Common myeloid progenitor, CD34-positive (primary cell): Measurements from ENCODE around the gene AKR1A1.
"Not testable (repeated sequence)": the region's sequence is repeated elsewhere in the genome, so short reads cannot be mapped to it uniquely, and the experiment has no call there.

Experiments used
- CTCF ChIA-PET: fragments of 350-600 bp; sonication (Branson Sonifier 250); formaldehyde crosslinking; loops from one replicate; lab custom pipeline; 2021; ENCODE audit warnings: antibody characterized with exemption; lab: Charles Lee
- POLR2A ChIA-PET: fragments of 350-600 bp; sonication (Branson Sonifier 250); formaldehyde crosslinking; loops from one replicate; lab custom pipeline; 2021; ENCODE audit warnings: antibody characterized with exemption; lab: Charles Lee
- DNase-seq, 3 donors: peaks; one replicate each; pipeline versions ENCODE4 v3.0.0 to v3.0.0-alpha.2; 2013
- H3K27ac ChIP-seq, 2 experiments: 1 replicate in 1 of 2; 2 replicates in 1 of 2; pipeline ENCODE4 v1.7.0; 2013; ENCODE audit warnings: inconsistent platforms in 2 of 2, low read length in 2 of 2, mild to moderate bottlenecking in 2 of 2, low read depth in 1 of 2, moderate library complexity in 1 of 2; ENCODE audit not compliant: severe bottlenecking in 2 of 2, insufficient read depth in 1 of 2, poor library complexity in 1 of 2
- H3K27me3 ChIP-seq, 5 experiments: replicated peaks in 2 of 5; 1 replicate in 3 of 5; 2 replicates in 2 of 5; pipeline versions ENCODE4 v1.6.1 to v1.7.0; 2013; ENCODE audit warnings: low read length in 4 of 5, mild to moderate bottlenecking in 2 of 5, moderate library complexity in 2 of 5, inconsistent platforms in 1 of 5; ENCODE audit not compliant: insufficient read depth in 5 of 5, control insufficient read depth in 4 of 5
- H3K36me3 ChIP-seq, 4 experiments: 1 replicate in 2 of 4; 2 replicates in 2 of 4; pipeline versions ENCODE4 v1.6.1 to v1.7.0; 2013; ENCODE audit warnings: low read length in 3 of 4, control low read depth in 1 of 4, mild to moderate bottlenecking in 1 of 4; ENCODE audit not compliant: control insufficient read depth in 4 of 4, insufficient read depth in 4 of 4
- H3K4me1 ChIP-seq, 4 experiments: 1 replicate in 3 of 4; 2 replicates in 1 of 4; pipeline versions ENCODE4 v1.6.1 to v1.7.1; 2013; ENCODE audit warnings: low read length in 3 of 4, mild to moderate bottlenecking in 3 of 4, control low read depth in 1 of 4, inconsistent platforms in 1 of 4, moderate library complexity in 1 of 4; ENCODE audit not compliant: control insufficient read depth in 4 of 4, insufficient read depth in 4 of 4; ENCODE audit errors: control extremely low read depth in 1 of 4
- H3K4me3 ChIP-seq, 7 experiments: 1 replicate in 4 of 7; 2 replicates in 3 of 7; pipeline versions ENCODE4 v1.5.1 to v1.7.0; 2013; ENCODE audit warnings: mild to moderate bottlenecking in 7 of 7, low read length in 6 of 7, moderate library complexity in 6 of 7, inconsistent platforms in 2 of 7, low read depth in 2 of 7, control low read depth in 1 of 7; ENCODE audit not compliant: insufficient read depth in 4 of 7, control insufficient read depth in 1 of 7; ENCODE audit errors: extremely low read depth in 1 of 7
- H3K9me3 ChIP-seq, 5 experiments: 1 replicate in 4 of 5; 2 replicates in 1 of 5; pipeline versions ENCODE4 v1.6.1 to v1.7.1; 2013; ENCODE audit warnings: low read length in 4 of 5, mild to moderate bottlenecking in 2 of 5, inconsistent platforms in 1 of 5, low read depth in 1 of 5, moderate library complexity in 1 of 5; ENCODE audit not compliant: control insufficient read depth in 4 of 5, insufficient read depth in 2 of 5; ENCODE audit errors: control extremely low read depth in 1 of 5
- WGBS: methylation state at CpG from one replicate; pipeline ENCODE4 v1.1.5; 2013; ENCODE audit not compliant: insufficient coverage; 5-methylcytosine and 5-hydroxymethylcytosine counted together

Gene AKR1A1

DNA sequence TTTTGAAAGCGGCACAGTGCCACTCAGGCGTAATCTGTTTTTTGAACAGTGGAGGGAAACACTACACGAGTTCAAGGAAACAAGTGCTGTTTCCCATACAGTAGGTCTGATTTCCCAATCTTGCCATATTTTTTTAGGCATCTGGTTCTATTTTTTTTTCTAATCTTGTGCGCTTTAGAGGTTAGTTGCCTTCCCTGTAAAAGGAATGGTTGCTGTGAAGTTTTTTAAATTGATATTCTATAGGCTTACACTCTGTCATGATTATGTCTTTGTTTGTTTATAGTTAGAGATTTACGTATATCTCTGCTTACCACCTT lies 34.4 kb downstream of the AKR1A1 start:
- ChIA-PET POLR2A (interaction anchor here (0.6 to 1.7 kb wide), 4 partner anchors 8 to 864 kb away, joined by 3 to 5 read pairs (median 3); partner anchors contain the start of gene AKR1A1), CTCF (interaction anchor here (1.4 to 2.9 kb wide), 2 partner anchors 15 to 79 kb away, joined by 4 to 9 read pairs; no protein-coding TSS in a partner anchor)
- 0% methylated on average over 3 of the region's 5 CpGs for WGBS
- no peaks in the 10 kb centered on the region for H3K9me3 ChIP-seq
- H3K27ac ChIP-seq, result peak overlapping the region; percentile 86 to 96
- peaks cover 0 to 13% (median 0%) of the 10 kb centered on the region in 4 experiments for H3K36me3 ChIP-seq
- H3K4me1 ChIP-seq, result peaks cover 11 to 43% (median 30%) of the 10 kb centered on the region in 4 experiments
- H3K4me3 ChIP-seq, result peak overlapping the region; percentile 69 to 100 (median 96)
- no peaks in the 10 kb centered on the region for H3K27me3 ChIP-seq
- DNase-seq, result no peak

DNA sequence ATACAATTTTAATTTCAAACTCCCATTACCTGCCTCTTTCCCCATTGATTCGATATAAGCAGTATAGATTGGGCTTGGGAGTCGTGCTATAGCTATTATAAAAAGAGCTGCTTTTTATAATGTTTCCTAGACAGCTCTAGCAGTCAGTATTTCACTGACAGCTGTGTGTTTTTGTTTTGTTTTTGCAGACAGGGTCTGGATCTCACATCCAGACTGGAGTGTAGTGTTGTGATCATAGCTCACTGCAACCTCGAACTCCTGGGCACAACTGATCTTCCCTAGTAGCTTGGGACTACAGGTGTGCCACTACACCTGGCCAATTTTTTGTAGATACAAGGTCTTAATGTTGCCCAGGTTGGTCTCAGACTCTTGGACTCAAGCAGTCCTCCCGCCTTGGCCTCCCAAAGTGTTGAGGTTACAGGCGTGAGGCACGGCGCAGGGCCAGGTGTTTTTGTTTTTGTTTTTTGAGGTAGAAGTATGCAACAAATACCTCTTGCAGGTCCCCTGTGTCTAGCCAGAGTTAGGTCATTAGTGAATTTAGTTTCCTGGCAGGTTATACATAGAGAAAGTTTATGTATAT lies 35.0 kb downstream of the AKR1A1 start:
- 92% methylated on average over 2 of the region's 7 CpGs for WGBS
- CTCF ChIA-PET, result interaction anchor here (2.9 kb wide), 1 partner anchor 15 kb away, joined by 9 read pairs; no protein-coding TSS in a partner anchor
- Histone ChIP-seq H3K4me1 (peaks cover 11 to 43% (median 30%) of the 10 kb centered on the region in 4 experiments), H3K36me3 (peaks cover 0 to 13% (median 0%) of the 10 kb centered on the region in 4 experiments), H3K4me3 (peak overlapping the region in 6 of 7 experiments; percentile 87 to 100 (median 98)), H3K27me3 (no peaks in the 10 kb centered on the region), H3K9me3 (no peaks in the 10 kb centered on the region), H3K27ac (peak overlapping the region; percentile 86 to 96)
- DNase-seq, result no peak
- POLR2A ChIA-PET, result interaction anchor here (0.6 to 1.7 kb wide), 3 partner anchors 8 to 864 kb away, joined by 3 to 5 read pairs (median 3); partner anchors contain the start of gene AKR1A1

DNA sequence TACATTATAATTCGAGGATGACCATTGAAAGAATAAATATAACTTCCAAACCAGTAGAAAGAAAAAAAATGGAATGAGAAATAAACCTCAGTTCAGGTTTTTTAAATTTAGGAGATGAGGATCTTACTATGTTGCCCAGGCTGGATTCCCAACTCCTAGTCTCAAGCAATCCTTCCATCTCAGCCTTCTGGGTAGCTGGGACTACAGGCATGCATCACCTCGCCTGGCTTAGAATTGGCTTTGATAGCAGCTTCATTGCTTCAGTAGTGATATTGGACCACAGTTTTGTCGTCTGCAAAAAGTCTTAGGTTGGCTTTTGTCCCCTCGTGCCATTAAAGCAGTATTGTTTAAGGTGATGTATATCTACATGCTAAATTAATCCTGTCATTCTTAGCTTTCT lies 36.1 kb downstream of the AKR1A1 start:
- H3K36me3 ChIP-seq, result peaks cover 0 to 23% (median 6%) of the 10 kb centered on the region in 4 experiments
- no peak for DNase-seq
- no peaks in the 10 kb centered on the region for H3K9me3 ChIP-seq
- ChIA-PET POLR2A (no interaction called here), CTCF (interaction anchor here (2.9 kb wide), 1 partner anchor 13 kb away, joined by 9 read pairs; no protein-coding TSS in a partner anchor)
- WGBS, result 100% methylated on average over 1 of the region's 4 CpGs
- H3K4me3 ChIP-seq, result peak overlapping the region in 3 of 7 experiments; percentile 89 to 100 (median 96)
- peak overlapping the region in 1 of 2 experiments; percentile 96 for H3K27ac ChIP-seq
- H3K4me1 ChIP-seq, result peaks cover 11 to 42% (median 30%) of the 10 kb centered on the region in 4 experiments
- H3K27me3 ChIP-seq, result no peaks in the 10 kb centered on the region

DNA sequence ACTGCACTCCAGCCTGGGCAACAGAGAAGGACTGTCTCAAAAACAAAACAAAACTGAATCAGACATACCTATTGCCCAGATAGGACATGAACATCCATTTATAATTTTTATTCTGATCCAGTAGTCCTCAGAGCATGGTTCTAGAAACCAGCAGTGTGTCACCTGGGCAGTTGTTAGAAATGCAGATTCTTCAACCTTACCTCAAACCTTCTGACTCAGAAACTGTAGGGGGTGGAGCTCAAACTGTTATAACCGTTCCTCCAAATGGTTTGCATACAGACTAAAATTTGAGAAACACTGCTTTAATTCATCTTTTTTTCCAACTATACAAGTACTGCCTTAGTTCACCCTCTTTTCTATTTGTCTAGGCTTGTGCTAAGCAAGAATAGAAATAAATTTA lies 39.2 kb downstream of the AKR1A1 start:
- Histone ChIP-seq H3K27ac (no peak overlapping the region), H3K27me3 (no peaks in the 10 kb centered on the region), H3K36me3 (peaks cover 10 to 41% (median 21%) of the 10 kb centered on the region in 4 experiments), H3K4me3 (no peak overlapping the region), H3K4me1 (peaks cover 9 to 22% (median 21%) of the 10 kb centered on the region in 4 experiments), H3K9me3 (no peaks in the 10 kb centered on the region)
- ChIA-PET CTCF (interaction anchor here (0.6 to 1.2 kb wide), 3 partner anchors 10 to 1701 kb away, joined by 3 to 4 read pairs (median 3); no protein-coding TSS in a partner anchor), POLR2A (interaction anchor here (0.6 kb wide), 2 partner anchors 37 to 891 kb away, joined by 3 to 7 read pairs; no protein-coding TSS in a partner anchor)
- 100% methylated on average over 1 of the region's 1 CpG for WGBS
- DNase-seq, result no peak

DNA sequence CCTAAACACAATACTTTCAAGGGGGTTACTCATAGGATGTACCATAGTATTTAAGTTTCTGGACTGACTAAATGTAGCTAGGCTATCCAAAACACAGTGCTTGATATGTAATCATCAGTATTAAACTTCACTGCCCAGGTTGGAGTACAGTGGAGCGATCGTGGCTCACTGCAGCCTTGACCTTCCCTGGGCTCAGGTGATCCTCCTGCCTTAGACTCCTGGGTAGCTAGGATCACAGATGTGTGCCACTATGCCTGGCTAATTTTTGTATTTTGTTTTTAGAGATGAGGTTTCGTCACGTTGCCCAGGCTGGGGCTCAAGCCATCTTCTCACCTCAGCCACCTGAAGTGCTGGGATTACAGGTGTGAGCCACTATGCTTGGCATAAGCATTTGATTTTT lies 43.8 kb downstream of the AKR1A1 start:
- no peaks in the 10 kb centered on the region for H3K4me1 ChIP-seq
- WGBS, result 100% methylated on average over 2 of the region's 4 CpGs
- peaks cover 24 to 60% (median 41%) of the 10 kb centered on the region in 4 experiments for H3K36me3 ChIP-seq
- POLR2A ChIA-PET, result no interaction called here
- CTCF ChIA-PET, result no interaction called here
- no peak overlapping the region for H3K4me3 ChIP-seq
- H3K27me3 ChIP-seq, result no peaks in the 10 kb centered on the region
- no peak overlapping the region for H3K27ac ChIP-seq
- no peaks in the 10 kb centered on the region for H3K9me3 ChIP-seq
- no peak for DNase-seq

DNA sequence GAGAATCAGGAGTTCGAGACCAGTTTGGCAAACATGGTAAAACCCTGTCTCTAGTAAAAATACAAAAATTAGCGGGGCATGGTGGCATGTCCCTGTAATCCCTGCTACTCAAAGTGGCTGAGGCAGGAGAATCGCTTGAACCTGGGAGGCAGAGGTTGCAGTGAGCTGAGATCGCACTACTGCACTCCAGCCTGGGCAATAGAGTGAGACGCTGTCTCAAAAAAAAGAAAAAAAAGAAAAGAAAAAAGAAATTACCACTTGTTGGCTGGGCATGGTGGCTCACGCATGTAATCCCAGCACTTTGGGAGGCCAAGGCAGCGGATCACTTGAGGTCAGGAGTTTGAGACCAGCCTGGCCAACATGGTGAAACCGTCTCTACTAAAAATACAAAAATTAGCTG lies 46.1 kb downstream of the AKR1A1 start:
- DNase-seq, H3K27me3 ChIP-seq, H3K27ac ChIP-seq, H3K4me1 ChIP-seq, H3K9me3 ChIP-seq, POLR2A ChIA-PET, H3K4me3 ChIP-seq: not testable (repeated sequence)
- H3K36me3 ChIP-seq, result peaks cover 23 to 49% (median 36%) of the 10 kb centered on the region in 4 experiments
- WGBS, result 100% methylated on average over 6 of the region's 8 CpGs
- CTCF ChIA-PET, result interaction anchor here (1.3 kb wide), 1 partner anchor 12 kb away, joined by 3 read pairs; no protein-coding TSS in a partner anchor

DNA sequence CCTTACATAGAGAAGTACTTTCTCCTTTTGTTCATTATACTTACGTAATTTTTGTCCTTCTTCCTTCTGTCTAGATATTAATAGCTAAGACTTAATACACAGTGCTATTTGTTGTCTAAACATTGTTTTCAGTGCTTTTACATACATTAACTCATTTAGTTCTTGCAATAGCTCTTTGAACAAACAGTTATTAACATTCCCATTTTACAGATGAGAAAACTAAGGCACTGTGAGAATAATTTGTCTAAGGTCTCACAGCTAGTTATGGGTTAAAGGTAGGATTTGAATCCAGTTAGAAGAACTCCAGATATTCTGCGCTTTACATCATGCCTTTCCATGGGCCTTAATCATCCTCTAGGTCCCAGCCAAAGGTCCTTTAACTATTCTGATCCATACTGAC lies 53.6 kb downstream of the AKR1A1 start:
- peaks cover 14 to 28% (median 23%) of the 10 kb centered on the region in 4 experiments for H3K4me1 ChIP-seq
- CTCF ChIA-PET, result interaction anchor here (1.8 kb wide), 1 partner anchor 9 kb away, joined by 4 read pairs; no protein-coding TSS in a partner anchor
- no peak for DNase-seq
- WGBS, result 100% methylated on average over 1 of the region's 2 CpGs
- no peak overlapping the region for H3K27ac ChIP-seq
- no peaks in the 10 kb centered on the region for H3K27me3 ChIP-seq
- H3K36me3 ChIP-seq, result peaks cover 12 to 56% (median 29%) of the 10 kb centered on the region in 4 experiments
- no peaks in the 10 kb centered on the region for H3K9me3 ChIP-seq
- no peak overlapping the region for H3K4me3 ChIP-seq
- POLR2A ChIA-PET, result no interaction called here
